Measurements from ENCODE around the gene SLC35F3. TPM values are rescaled to one million over a fixed set of nuclear protein-coding genes. Genes with fewer than 3 reads are reported as not detected.

The SLC35F3 gene
- total and polyA plus RNA-seq, 9 of the 15 experiments (the other 6 are each of a cell fraction or from before 2014, with no cell fraction given) = 0.04 to 0.07 (median 0.04) TPM; not detected in 6

- TF ChIP-seq GTF2A2 (tag; IDR thresholded peaks at IDR 0.05) (peak; percentile 81), ZBTB34 (CRISPR knock-in tag; IDR thresholded peaks at IDR 0.05) (0 out of 2 replicates have a peak, but pooled peaks have one; percentile 22), CEBPZ (IDR thresholded peaks at IDR 0.05; ENCODE audit: borderline replicate concordance, low read depth, low read length) (0 out of 2 replicates have a peak, but pooled peaks have one; percentile 23), ZNF280A (IDR thresholded peaks at IDR 0.05; ENCODE audit: low read depth, partially characterized antibody) (no peak), RERE (CRISPR knock-in tag; IDR thresholded peaks at IDR 0.05; ENCODE audit: borderline replicate concordance) (no peak), PREB (CRISPR knock-in tag; IDR thresholded peaks at IDR 0.05) (no peak), ETV5 (CRISPR knock-in tag; IDR thresholded peaks at IDR 0.05; ENCODE audit: low read depth) (peak; percentile 95), HMGXB4 (CRISPR knock-in tag; IDR thresholded peaks at IDR 0.05) (0 out of 2 replicates have a peak, but pooled peaks have one; percentile 28)
Measured at GRCh38 chr1:234373064-234373958, 468.8 kb downstream of the SLC35F3 start, which contains the start of gene COA6 (continued).

Data from K562 (cell line).